ENCODE measurements around the gene KLHL17. TPM values are rescaled to one million over a fixed set of nuclear protein-coding genes. Genes with fewer than 3 reads are reported as not detected.
A peak's percentile ranks its signal among the peaks of the same experiment; 100 is the strongest.

Gene KLHL17
- total and polyA plus RNA-seq, 10 of the 15 experiments (the other 5 are each of a cell fraction or from before 2014, with no cell fraction given) = 0.03 to 30.6 (median 5.3) TPM

DNA sequence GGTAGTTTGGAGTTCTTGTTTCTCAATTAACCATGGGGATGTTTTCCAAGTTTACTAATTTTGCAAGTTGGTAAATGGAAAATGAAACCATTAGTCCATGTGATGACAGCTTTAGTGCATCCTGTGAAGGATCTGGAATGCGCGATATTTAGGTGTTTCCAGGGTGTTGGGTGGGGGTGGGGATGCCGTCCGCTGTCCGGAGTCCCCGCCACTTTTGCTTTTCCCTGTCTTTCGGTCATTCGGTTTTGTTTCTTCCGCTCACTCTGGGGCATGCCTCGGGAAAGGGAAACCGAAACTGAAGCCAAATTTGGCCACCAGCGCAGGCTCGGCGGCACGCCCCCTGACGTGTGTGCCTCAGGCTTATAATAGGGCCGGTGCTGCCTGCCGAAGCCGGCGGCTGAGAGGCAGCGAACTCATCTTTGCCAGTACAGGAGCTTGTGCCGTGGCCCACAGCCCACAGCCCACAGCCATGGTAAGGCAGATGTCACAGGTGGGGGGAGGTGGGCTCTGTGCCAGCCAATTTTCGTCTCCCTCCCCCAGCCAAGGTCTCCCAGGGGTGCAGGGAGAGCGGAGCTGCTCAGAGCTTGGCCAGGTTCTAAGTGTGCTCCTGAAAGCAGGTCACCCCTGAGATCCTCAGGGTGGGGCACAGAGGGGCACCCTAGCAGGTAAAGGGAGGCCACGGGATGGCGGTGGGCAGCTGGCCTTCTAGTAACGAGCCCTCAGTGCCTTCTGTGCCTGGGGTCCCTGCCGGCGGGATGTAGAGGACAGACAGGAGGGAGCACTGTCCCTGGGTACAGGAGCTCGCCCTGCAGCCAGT lies 52.9 kb downstream of the KLHL17 start, which contains the start of gene ISG15 (continued):
- TF ChIP-seq, protein P1, sequence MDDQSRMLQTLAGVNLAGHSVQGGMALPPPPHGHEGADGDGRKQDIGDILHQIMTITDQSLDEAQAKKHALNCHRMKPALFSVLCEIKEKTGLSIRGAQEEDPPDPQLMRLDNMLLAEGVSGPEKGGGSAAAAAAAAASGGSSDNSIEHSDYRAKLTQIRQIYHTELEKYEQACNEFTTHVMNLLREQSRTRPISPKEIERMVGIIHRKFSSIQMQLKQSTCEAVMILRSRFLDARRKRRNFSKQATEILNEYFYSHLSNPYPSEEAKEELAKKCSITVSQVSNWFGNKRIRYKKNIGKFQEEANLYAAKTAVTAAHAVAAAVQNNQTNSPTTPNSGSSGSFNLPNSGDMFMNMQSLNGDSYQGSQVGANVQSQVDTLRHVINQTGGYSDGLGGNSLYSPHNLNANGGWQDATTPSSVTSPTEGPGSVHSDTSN (IDR thresholded peaks at IDR 0.05; ENCODE audit: insufficient replicate concordance, low read depth, low read length) = no peak
- TF ChIP-seq SMAD1 (IDR thresholded peaks at IDR 0.05; ENCODE audit: low read depth, partially characterized antibody) (peak; percentile 47), MYC (IDR thresholded peaks at IDR 0.05; ENCODE audit: insufficient read depth, insufficient read length, insufficient replicate concordance, low read length, severe bottlenecking) (no peak), ZNF274 (IDR thresholded peaks at IDR 0.05; ENCODE audit: insufficient read depth, insufficient read length) (no peak), SUPT20H (IDR thresholded peaks at IDR 0.05; ENCODE audit: borderline replicate concordance, control insufficient read depth, low read depth, low read length) (no peak), IKZF2 (IDR thresholded peaks at IDR 0.05) (peak; percentile 92 to 93; a peak in 3 of 4 replicates), NFIC (IDR thresholded peaks at IDR 0.05; ENCODE audit: low read depth, low read length) (no peak), LARP7 (IDR thresholded peaks at IDR 0.05) (no peak), SREBF1 (IDR thresholded peaks at IDR 0.05; ENCODE audit: low read length) (no peak), ZBED1 (IDR thresholded peaks at IDR 0.05; ENCODE audit: borderline replicate concordance) (no peak), TCF7 (IDR thresholded peaks at IDR 0.05; ENCODE audit: borderline replicate concordance) (no peak), HCFC1 (IDR thresholded peaks at IDR 0.05; ENCODE audit: low read length) (peak; percentile 54; the same call in 1 of the 2 replicates), YY1 (IDR thresholded peaks at IDR 0.05; ENCODE audit: low read depth, low read length) (no peak), POLR2AphosphoS5 (IDR thresholded peaks at IDR 0.05; ENCODE audit: low read length) (peak; percentile 95), ZNF217 (IDR thresholded peaks at IDR 0.05) (no peak), NFYA (IDR thresholded peaks at IDR 0.05; ENCODE audit: borderline replicate concordance, low read depth, low read length) (no peak), PML (IDR thresholded peaks at IDR 0.05; ENCODE audit: low read length) (no peak)
- TF ChIP-seq, protein P2, sequence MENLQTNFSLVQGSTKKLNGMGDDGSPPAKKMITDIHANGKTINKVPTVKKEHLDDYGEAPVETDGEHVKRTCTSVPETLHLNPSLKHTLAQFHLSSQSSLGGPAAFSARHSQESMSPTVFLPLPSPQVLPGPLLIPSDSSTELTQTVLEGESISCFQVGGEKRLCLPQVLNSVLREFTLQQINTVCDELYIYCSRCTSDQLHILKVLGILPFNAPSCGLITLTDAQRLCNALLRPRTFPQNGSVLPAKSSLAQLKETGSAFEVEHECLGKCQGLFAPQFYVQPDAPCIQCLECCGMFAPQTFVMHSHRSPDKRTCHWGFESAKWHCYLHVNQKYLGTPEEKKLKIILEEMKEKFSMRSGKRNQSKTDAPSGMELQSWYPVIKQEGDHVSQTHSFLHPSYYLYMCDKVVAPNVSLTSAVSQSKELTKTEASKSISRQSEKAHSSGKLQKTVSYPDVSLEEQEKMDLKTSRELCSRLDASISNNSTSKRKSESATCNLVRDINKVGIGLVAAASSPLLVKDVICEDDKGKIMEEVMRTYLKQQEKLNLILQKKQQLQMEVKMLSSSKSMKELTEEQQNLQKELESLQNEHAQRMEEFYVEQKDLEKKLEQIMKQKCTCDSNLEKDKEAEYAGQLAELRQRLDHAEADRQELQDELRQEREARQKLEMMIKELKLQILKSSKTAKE (IDR thresholded peaks at IDR 0.05; ENCODE audit: low read depth, poor library complexity, severe bottlenecking) = peak; percentile 53
